ENCODE results near the gene MAB21L2.

MAB21L2 gene

DNA sequence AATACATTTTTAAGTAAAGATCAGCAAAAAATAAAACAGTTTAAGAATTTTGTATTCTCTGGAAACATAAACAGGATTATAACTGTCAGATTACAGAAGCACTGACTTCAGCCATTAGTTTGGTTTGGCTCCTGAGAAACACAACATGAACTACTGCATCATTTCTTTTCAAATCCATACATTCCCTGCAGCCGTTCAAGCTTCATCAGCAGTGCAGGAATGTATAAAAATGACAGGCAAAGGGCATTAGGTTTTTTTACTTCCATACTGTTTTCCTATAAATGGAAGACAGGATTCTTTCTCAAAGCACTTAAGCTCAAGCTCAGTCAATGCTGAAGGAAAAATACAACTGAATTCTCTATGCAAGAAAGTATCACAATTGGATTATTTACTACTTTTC, 4.2 kb upstream of the MAB21L2 start:
- no peak for DNase-seq (ENCODE audit: low read depth in 3 of 3)

DNA sequence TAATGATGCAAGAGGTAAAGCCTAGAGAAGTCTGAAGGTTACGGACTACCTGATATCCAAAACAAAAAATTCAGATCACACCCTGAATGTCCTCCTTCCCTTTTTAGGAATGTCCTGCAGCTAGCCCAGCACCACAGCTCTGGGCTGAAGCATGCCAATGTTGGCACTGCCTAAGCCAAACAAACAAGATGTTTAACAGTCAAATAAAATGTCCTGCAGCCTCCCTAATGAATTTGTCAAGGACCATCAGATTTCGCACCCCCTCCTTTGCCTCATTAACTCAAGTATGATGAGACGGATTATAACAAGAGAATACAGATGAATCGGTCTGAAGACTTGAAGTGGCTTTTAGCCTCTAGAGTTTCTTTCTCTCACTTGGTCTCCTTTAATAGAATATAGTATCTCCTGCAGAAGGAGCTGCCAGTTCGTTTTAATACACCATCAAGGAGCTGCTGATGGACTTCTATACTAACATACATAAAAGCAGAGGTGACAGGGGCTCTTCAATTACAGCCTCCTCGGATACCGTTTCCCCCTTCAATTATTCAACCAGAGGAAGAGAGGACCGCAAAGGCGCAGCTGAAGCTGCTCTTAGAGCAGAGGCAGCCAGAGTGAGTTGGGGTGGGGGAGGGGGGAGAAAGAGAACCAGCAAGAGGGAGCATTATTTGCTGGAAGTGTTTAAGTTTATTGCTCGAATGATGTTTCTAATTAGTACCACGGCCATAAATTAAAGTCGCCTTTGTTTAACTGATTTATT, 3.0 kb upstream of the MAB21L2 start:
- no peak for DNase-seq (ENCODE audit: low read depth in 3 of 3)

DNA sequence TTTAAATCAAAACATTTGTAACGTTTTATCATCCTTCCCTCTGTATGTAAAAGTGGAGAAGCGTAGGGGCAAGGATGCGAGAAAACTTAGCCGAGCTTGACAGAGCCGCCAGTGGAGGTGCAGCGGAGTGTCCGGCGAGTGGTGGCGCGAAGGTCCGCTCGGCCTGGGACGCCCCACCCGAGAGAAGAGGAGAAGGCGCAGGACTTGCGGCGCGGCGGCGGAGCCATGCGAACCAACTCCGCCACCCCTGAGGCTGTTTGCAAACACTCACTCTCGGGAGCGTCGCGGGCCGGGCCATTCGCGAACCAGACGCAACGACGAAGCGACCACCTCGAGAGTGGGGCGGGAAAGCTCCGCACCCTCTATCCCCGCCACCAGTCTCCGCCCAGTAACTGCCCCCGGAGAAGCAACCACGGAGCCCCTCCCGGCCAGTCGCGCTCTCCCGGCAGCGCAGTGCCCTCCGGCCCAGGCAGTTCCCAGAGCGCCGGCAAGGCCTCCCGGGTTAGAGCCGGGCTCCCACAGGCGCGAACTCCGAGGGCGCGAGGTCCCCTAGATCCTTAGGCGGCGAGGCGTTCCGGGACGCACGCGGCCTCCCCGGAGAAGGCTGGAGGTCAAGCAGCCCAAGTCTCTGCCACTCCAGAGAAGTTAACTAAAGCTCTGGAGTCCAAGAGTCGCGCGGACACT, 2.3 kb upstream of the MAB21L2 start:
- no peak for DNase-seq (ENCODE audit: low read depth in 3 of 3)

DNA sequence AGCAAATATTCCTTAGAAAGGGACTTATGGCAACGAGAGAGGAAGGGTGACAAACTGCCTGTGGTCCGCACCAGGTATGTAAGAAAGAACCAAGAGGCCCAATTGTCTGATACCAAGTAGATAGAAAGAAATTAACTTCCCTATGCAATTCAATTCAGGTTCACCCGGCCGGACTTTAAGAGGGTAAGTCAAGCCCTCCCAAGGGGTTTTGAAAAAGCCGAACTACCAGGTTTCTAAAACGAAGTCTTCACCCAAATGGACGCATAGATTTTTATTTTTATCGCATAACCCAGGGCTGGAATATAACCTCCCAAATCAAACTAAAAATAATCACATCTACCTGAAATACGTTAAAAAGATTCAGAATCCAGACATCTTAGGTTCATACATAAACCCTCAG, 1.6 kb upstream of the MAB21L2 start:
- no peak for DNase-seq (ENCODE audit: low read depth in 3 of 3)

DNA sequence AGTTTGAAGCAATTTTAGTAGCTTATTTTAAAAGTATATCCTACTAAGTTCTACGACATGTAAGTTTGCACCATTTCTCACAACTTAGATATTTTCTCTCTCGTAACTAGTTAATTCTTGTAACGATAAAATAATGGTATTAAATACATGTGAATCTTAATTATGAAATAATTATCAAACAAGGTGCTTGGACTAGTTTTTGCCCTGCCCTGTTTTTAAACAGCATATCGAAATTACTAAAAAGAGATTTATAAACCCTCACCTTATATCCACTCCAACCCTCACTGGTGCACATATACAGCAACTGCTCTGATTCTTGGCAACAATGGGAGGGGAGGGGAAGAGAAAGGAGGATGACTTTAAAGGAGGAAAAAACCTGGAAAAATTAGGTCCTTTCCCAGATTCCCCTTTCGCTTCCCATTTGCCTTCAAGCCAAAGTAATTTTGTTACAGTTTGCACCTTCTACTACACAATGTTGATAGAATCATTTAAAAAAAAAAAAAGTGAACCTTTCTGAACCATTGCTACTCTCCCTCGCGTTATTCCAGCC, 820 bp upstream of the MAB21L2 start:
- DNase-seq (ENCODE audit: low read depth in 3 of 3), result no peak

DNA sequence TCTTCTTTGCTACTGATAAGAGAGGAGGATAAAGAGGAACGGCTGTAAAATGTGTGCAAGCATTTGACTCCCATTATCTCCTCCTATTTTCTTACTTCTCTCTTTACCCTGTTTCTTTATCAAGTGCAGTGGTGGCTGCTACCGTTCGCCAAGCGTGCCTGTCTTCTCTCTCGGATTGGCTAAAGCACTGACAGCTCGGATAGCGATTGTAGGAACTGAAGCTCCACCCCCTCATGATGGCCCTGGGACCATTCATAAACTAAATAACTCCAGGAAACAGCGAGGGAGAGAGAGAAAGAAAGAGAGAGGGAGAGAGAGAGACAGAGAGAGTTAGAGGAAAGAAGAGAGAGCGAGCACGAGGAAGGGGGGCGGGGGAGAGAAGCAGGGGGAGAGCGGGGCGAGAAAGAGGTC, 305 bp upstream of the MAB21L2 start:
- DNase-seq (ENCODE audit: low read depth in 3 of 3), result no peak

DNA sequence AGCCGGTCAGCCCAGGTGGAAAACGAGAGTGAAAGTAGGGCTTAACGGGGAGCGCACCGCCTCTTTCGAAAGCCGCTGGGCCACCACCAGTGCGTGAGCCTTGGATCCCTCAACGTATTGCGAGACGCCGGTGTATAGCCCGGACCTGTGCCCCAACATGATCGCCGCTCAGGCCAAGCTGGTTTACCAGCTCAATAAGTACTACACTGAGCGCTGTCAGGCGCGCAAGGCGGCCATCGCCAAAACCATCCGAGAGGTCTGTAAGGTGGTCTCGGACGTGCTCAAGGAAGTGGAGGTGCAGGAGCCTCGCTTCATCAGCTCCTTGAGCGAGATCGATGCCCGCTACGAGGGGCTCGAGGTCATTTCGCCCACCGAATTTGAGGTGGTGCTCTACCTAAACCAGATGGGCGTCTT, 929 bp downstream of the MAB21L2 start:
- no peak for DNase-seq (ENCODE audit: low read depth in 3 of 3)

DNA sequence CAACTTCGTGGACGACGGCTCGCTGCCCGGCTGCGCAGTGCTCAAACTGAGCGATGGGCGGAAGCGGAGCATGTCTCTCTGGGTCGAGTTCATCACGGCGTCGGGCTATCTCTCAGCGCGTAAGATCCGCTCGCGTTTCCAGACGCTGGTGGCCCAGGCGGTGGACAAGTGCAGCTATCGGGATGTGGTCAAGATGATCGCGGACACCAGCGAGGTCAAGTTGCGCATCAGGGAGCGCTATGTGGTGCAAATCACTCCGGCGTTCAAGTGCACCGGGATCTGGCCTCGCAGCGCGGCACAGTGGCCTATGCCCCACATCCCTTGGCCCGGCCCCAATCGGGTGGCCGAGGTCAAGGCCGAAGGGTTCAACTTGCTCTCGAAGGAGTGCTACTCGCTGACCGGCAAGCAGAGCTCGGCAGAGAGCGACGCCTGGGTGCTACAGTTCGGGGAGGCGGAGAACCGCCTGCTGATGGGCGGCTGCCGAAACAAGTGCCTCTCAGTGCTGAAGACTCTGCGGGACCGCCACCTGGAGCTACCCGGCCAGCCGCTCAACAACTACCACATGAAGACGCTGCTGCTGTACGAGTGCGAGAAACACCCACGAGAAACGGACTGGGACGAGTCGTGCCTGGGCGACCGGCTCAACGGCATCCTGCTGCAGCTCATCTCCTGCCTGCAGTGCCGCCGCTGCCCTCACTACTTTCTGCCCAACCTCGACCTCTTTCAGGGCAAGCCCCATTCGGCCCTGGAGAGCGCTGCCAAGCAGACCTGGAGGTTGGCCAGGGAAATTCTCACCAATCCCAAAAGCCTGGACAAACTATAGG, 1.5 kb downstream of the MAB21L2 start:
- no peak for DNase-seq (ENCODE audit: low read depth in 3 of 3)

DNA sequence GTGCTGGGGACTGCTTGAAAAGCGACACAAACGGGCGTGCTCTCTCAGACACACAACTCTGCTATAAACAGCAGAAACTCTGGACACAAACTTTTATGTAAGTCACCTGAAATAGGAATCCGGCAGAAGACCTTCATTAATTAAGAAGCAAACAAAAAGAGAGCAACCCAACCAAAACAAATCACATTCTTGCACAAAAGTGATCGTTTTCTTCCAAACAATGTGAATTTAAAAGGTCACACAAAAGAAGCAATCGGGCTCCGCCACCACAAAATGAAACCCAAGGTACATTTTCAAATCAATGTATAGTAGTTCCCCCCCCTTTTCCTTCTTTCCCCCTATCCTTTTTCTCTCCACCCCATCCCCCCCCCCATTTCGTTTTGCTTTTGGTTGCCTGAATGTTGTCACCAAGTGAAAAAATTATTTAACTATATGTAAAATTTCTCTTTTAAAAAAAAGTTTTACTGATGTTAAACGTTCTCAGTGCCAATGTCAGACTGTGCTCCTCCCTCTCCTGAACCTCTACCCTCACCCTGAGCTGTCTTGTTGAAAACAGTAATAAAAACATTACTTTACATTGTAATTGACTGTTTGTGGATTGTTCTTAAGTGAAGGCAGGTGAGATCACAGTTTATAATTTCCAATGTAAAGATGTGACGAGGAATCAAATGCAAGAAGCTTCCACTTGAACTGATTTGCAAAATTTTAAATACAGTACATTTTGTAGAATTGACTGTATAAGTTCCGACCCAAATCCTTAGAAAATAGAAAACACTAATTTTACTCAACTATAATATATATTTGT, 2.4 kb downstream of the MAB21L2 start:
- DNase-seq (ENCODE audit: low read depth in 3 of 3), result no peak

DNA sequence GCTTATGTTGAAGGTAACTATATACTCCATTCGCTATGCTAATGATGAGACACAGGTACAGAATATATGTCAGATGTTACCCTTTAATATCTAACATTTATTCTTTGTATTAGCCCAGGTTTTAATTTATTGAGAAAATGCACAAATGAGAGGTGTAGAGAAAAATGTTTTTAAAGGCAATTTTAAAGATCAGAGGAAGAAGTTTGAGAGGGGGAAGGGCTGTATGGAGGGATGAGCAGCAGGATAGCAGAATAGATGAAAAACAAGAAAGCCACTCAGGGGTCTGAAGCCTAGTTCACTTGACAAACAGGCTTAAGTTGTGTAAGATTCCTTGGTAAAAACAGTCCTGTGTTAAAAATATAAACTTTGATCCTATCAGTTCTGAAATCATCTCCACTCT, 3.7 kb downstream of the MAB21L2 start:
- no peak for DNase-seq (ENCODE audit: low read depth in 3 of 3)

DNA sequence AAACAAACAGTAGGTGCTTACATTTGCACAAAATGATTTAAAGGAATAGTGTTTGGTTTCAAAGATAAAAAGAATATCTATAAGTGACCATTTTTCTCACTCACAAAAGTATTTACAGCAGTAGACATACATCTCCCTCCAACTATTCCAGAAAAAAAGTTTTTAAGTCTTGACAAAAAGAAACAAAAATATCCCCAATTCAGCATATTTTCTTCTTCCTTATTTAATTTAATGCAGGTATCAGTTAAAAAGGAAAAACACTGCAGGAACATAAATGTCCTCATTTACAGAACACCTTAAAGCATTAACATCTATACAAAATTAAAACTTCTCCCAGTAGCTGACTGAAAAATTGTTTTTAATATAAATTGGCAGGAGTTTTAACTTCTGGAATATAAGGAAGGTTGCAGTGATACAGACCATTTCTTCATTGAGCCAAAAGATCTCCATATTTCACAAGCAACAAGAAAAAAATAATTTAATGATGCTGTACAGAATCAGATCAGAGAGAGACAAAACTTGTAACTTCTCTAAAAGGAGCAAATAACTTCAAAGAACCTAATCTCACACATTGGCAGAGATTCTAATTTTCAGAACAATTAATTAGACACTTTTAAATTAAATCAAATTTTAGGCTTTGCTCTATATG, 4.3 kb downstream of the MAB21L2 start:
- no peak for DNase-seq (ENCODE audit: low read depth in 3 of 3)

DNA sequence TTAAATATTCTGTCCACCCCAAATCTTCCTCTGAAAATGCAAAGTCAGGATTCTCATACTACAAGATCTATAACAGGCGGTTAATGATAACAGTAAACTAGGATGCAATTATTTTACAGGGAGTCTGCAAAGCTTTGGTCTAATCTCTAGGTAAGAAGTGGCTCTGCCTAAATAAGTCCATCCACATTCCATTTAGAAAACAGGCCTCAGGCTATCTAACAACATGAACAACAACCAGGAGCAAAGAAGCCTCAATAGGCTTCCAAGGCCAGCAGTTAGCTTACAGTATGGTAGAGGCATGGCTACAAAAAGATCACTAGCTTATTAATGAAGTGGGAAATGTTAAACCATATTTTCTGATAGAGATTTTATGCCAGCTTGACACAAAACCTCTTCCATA, 6.4 kb downstream of the MAB21L2 start:
- DNase-seq (ENCODE audit: low read depth in 3 of 3), result no peak

DNA sequence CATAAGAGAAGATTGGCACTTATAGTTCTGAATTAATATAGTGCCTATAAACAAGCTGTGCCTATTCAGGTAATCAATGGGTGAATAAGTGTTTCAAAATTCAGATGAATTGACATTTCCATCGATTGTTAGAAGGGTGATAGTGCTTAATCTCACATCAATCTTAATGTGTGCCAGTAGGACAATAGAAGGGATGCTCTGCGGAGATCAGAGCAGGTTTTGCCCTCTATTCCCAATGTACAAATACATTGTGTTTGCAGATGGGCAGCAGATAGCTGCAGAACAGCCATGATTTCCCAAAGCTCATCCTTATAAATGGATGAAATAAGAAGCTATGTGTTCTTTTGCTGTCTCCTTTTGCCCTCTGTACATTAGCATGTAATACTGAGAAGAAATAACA, 7.2 kb downstream of the MAB21L2 start:
- no peak for DNase-seq (ENCODE audit: low read depth in 3 of 3)

DNA sequence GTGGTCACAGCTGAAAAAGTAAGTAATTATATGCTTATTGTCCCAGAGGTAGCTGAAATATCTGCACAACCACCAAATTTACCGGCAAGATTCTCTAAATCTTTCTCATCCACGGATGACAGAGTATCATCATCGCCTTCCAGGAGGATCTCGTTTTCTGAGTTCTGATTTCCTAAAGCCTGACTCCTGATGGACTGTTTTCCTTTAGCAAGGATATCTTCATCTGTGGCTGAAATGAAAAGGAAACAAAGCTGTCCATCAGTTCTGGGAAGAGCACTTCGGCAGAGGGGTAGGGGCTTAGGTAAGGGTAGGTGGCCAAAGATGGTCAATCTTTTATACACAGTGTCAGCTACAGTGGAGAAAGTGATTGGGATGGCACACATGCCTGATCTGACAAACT, 8.7 kb downstream of the MAB21L2 start:
- DNase-seq (ENCODE audit: low read depth in 3 of 3), result no peak

DNA sequence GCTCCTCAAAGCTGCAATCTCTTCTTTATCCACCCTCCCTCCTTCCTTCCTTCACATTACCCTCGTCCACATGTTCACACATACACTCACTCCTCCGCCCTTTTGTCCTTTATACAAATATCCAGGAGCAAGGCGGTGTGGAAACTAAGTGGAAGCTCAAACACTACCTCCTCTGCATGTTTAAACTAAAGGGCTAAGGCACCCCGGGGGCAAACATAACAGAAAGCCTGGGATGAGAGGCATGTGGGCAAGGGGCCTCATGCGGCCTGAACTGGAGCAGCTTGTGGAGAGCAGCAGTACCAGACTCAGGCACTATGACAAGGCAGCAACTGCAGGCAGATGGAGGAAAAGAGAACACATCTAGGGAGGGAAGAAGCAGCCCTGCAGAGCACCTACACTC, 9.5 kb downstream of the MAB21L2 start:
- DNase-seq (ENCODE audit: low read depth in 3 of 3), result no peak

DNA sequence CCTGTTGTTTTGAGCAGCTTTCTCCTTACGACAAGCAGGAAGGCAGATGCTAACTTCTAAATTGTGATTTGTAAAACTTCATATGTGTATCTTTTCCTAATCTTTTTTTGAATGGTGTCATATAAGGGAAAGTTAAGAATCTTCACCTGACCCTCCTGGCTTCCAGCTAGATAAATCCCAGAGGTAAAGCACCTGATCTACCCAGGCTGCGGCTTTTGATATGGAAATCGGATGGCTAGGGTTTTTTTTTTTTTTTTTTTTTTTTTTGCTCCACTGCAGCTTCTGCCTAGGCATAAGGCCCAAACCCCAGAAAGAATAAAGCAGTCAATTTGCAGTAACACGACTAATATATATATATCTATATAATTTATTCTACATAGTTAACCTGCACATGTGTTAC, 10.0 kb downstream of the MAB21L2 start:
- no peak for DNase-seq (ENCODE audit: low read depth in 3 of 3)

DNA sequence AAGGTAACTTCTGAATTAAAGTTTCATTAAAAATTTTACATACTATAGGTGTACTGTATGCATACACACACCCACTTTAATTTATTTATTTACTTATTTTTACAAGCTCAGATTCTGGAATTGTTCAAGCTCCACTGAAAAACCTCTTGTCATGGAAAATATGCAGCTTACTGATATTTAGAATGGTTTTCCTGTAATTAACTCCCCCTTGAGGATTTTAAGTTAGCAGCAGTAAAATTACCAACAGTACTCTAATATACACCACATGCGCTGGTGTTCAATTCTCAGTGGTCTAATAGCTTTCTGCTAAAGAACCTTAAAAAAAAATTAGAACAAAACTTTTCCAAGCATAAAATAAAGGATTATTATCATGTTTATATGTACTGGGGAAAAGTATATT, 12.0 kb downstream of the MAB21L2 start:
- DNase-seq (ENCODE audit: low read depth in 3 of 3), result no peak

DNA sequence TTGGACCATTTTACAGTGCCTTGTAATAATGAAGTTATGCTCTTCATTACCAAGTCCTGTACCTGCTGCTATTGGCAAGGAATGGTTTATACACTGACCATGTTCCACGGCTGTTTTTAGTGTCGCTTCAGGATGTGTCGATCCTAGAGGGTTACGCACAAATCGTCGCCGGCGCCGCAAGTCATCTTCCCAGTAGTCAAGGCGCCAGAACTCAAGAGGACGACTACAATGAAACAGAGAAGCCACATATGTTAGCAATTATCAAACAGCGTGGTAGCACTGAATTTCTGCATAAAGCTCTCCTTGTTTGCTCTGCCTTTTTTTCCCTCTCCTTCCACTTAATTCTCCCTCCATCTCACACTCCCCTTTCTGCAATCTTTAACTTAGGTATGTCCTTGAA, 17.0 kb downstream of the MAB21L2 start:
- no peak for DNase-seq (ENCODE audit: low read depth in 3 of 3)

DNA sequence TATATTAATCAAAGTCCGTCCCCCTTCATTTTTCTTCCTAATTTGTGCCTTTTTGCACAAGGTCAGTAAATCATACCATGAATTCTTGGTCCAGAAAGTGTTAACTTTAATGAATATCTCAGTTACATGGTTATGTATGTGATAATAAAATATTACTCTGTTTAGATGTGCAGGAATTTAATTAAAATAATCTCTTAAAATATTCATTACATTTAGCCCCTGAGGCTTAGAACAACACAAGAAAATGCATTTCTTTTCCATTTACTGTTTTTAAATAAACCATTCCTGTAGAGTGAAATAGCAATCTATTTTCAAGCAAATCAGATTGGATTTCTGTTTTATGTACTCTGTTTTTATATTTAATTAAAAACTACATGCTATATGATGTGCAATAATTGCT, 17.6 kb downstream of the MAB21L2 start:
- DNase-seq (ENCODE audit: low read depth in 3 of 3), result no peak

DNA sequence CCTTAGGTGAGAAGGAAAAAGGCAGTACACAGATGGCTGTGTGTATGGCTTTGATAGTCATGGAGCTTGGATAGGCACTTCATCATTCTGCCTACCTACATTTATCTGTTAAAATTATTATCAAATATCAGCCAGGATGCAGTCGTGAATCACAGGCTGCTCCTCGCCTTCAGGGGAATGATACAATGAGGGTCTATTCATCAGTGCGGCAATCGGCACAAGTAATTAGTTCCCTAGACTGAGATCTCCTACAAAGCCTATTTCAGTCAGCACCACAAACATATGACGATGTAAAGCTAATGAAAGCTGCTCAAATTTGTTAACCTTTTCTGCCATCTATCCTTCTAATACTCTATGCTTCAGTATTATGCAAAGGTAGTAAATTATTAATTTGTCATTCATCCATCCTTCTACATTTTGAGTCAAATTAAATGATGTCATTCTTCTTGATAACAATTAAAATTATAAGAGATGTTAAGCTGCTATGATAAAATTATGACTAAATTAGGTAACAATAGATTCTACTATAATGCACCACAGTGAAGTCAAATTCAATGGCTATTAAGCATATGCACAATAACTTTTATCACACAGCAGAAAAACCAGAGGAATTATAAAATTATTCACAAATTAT, 19.0 kb downstream of the MAB21L2 start:
- DNase-seq (ENCODE audit: low read depth in 3 of 3), result no peak

DNA sequence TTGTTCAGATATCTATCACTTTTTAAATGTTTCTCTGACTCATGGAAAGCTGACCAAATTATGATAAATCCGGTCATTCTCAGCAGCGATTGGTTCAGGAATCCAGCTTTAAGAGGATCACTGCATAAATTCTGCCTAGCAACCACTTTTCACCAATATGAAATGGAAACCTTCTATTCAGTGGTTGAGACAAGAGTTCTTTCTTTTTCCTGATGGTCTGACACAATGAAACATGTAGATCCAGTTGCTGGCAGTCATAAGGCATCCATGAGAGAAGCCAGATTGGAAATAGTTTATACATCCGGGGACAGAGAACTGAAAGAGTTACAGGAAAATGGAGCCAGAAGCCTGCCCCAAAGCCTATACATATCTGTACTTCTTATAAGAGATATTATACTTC, 27.2 kb downstream of the MAB21L2 start:
- DNase-seq (ENCODE audit: low read depth in 3 of 3), result no peak

Measured in stimulated activated CD4-positive, alpha-beta T cell treated with anti-CD3 and anti-CD28 coated beads, TNF-alpha, amount 100 ng/mL, for 48 hours (primary cell).